GM18951 (cell line): ENCODE data around the gene FBXO8.
"Not testable (repeated sequence)": the region's sequence is repeated elsewhere in the genome, so short reads cannot be mapped to it uniquely, and the experiment has no call there.

ENCODE experiments used
- POLR2A ChIP-seq: IDR thresholded peaks from 4 replicates; pipeline ENCODE4 v1.6.1; 2011; ENCODE audit warnings: mild to moderate bottlenecking; ENCODE audit not compliant: insufficient read length, insufficient read depth; ENCODE audit errors: extremely low read depth
- in situ Hi-C: fragments of 300-500 bp; cut with MboI; formaldehyde crosslinking; loops from one replicate; pipeline ENCODE4 v1.12.0; 2022; ENCODE audit warnings: low sequenced_read_pairs, mixed read lengths, inconsistent platforms; ENCODE audit not compliant: unreplicated experiment

Gene FBXO8

DNA sequence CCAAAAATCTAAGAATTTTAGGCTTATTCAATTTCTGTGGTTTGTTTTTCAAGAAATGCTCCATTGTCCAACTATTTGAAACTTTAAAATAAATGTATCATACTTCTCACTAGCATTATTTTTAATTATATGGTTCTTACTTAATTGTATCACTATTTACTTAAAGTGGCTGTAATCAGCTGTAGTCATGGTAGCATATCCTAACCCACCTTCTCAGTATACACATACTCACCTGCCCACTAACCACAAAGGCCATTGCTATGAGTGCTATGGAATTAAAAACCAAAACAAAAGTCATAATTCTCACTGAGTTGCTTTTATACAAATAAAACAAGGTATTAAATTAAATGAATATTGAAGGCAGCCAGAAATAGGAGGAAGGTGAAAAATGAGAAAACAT is 5.0 kb downstream of the FBXO8 start:
- in situ Hi-C loops, result no loop called here

DNA sequence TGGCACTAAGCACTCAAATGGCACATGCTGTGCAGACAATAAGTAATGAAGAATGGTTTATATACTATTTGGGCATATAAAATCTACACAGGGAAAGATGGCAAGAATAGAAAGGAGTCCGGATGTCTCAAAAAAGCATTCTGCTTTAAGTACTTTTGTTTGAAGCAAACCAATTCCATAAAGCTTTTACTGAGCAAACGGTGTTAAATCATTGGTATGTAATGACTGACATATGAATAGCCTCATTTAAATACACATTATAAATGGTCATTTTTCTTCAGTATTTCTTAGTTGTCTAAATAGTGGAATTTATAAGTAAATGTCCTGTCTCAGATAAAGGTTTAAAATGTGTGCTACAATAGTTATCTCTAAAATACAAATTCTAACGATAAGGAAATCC is 6.0 kb downstream of the FBXO8 start:
- in situ Hi-C loops, result no loop called here

More for the DNA sequence above, 5.0 kb downstream of the FBXO8 start:
- no peak for TF ChIP-seq POLR2A

DNA sequence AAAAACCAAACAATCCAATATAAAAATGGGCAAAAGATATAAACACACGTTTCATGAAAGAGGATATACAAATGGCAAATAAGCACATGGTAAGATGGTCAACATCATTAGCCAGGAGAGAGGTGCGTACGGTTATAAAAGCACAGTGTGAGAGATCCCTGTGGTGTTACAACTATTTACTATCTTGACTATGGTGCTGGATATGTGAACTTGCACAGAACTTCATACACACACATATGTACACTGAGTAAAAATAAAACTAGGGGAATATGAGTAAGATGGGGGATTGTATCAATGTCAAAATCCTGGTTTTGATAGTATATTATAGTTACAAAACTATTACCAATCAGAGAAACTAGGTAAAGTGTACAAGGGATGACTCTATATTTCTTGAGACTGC is 8.4 kb downstream of the FBXO8 start:
- no peak for TF ChIP-seq POLR2A
- in situ Hi-C loops, result no loop called here

More for the DNA sequence above, 6.0 kb downstream of the FBXO8 start:
- no peak for TF ChIP-seq POLR2A

DNA sequence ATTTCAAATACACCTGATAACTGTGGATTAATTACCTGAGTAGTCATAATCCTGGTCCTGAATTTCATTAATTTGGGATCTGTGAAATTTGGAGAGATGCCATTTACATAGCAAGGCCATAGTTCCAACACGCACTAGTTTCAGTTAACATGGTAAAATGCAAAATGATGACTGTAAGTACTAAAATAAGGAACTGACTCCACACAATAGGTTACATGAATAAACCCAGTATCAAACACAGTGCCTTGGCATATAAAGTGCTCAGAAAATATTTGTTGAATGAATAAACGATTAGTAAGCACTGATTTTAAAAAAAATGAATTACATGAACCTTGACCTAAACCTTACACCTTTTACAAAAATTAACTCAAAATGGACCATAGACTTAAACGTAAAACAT is 9.0 kb downstream of the FBXO8 start:
- in situ Hi-C loops, result no loop called here
- no peak for TF ChIP-seq POLR2A

DNA sequence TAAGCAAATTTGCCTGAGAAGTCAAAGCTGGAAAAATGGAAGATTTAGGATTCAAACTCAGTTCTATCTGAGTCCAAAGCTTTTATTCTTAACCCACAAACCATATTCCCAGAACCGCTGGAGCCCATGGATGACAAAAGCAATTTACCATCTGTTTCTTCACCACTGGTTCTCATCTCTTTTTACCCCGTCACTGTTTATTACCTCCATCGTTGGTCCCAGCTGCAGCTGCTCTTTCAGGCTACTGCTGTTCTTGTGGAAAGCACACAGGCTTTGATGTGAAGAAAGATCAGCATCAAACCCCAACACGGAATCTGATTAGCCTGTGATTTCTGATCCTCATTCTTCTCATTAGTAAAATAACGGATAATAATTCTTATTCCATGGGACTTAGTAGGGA is 9.5 kb downstream of the FBXO8 start:
- in situ Hi-C loops, result no loop called here
- TF ChIP-seq POLR2A, result no peak

DNA sequence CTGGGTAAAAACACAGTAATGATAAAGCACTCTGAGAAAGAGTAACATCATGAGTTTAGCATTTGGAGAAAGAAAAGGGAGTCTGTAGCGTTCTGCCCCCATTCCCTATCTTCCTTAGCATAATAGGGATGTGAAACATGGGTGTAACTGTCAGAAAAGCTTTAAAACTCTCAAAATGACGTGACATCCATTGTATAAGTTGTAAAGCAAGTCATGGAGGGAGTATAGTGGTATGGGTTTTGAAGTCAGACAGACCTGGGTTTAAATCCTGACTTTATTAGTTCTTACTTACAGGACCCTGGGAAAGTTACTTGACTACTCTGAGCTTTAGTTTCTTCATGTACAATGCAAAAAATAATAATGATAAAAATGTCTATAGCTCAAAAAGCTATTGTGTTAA is 17.1 kb downstream of the FBXO8 start:
- in situ Hi-C loops, result no loop called here
- no peak for TF ChIP-seq POLR2A

DNA sequence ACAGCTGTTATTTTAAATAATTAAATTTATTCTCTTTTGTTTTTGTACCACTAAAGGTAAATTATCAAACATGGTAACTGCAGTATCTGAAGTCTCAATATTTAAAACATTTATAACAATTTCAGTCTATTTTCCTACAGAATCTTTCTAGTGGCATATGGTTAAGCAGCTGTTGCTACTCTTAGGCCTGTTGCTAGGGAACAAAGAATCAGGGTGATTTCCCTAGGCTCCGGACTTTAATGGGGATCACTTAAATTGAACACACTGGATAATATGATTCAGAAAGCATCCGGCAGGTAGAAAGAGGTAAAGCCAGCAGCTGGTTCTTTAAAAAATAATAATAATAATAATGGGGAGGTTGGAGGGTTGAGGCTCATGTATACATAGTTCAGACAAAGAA is 17.6 kb downstream of the FBXO8 start:
- in situ Hi-C loops, result no loop called here
- TF ChIP-seq POLR2A, result no peak

- in situ Hi-C loops, result no loop called here
These were observed 20.1 kb downstream of the FBXO8 start for GRCh38 chr4:174263445-174263736.

GRCh38 chr4:174262624-174263444 is 20.6 kb downstream of the FBXO8 start:
- TF ChIP-seq POLR2A, result no peak
- in situ Hi-C loops, result no loop called here

More at GRCh38 chr4:174263445-174263736, 20.1 kb downstream of the FBXO8 start:
- TF ChIP-seq POLR2A, result no peak

- in situ Hi-C loops, result not testable (repeated sequence)
These were observed 22.0 kb downstream of the FBXO8 start for GRCh38 chr4:174261432-174261831.

- in situ Hi-C loops, result no loop called here
- no peak for TF ChIP-seq POLR2A
These were observed 23.4 kb downstream of the FBXO8 start for GRCh38 chr4:174260099-174260498.

- TF ChIP-seq POLR2A, result no peak
- in situ Hi-C loops, result no loop called here
These were observed 23.9 kb downstream of the FBXO8 start for GRCh38 chr4:174259580-174259979.

- in situ Hi-C loops, result no loop called here
- TF ChIP-seq POLR2A, result no peak
These were observed 27.2 kb downstream of the FBXO8 start for GRCh38 chr4:174256277-174256713.

GRCh38 chr4:174255786-174256185 is 27.7 kb downstream of the FBXO8 start:
- no peak for TF ChIP-seq POLR2A
- in situ Hi-C loops, result no loop called here

GRCh38 chr4:174255374-174255773 is 28.1 kb downstream of the FBXO8 start:
- in situ Hi-C loops, result no loop called here
- no peak for TF ChIP-seq POLR2A
